SK-N-SH treated with all-trans-retinoic acid at 6 μM for 48 hours (cell line): Measurements from ENCODE around the gene PTPN6.

Experiments used
- ATAC-seq: fragments of 200-7000 bp; cut with Tn5 transposase; 3 replicates; pipeline ENCODE4 v1.9.1; 2020; ENCODE audit warnings: mild to moderate bottlenecking, moderate library complexity
- ARNTL ChIP-seq: fragments of 450-650 bp; formaldehyde crosslinking; IDR thresholded peaks from 2 replicates; pipeline ENCODE4 v1.5.0; 2020; ENCODE audit warnings: low read depth, mild to moderate bottlenecking, moderate library complexity, borderline replicate concordance
- BACH2 ChIP-seq: fragments of 250-450 bp; sonication (Bioruptor Pico); IDR thresholded peaks from 2 replicates; pipeline ENCODE4 v1.9.0; 2021; ENCODE audit warnings: mild to moderate bottlenecking, borderline replicate concordance
- CSDC2 ChIP-seq: fragments of 250-450 bp; sonication (Bioruptor Pico); IDR thresholded peaks from 2 replicates; pipeline ENCODE4 v1.5.0; 2020; ENCODE audit warnings: mild to moderate bottlenecking, moderate library complexity
- ESRRG ChIP-seq: fragments of 250-450 bp; sonication (Bioruptor Pico); IDR thresholded peaks from 2 replicates; pipeline ENCODE4 v1.6.1; 2021; ENCODE audit warnings: mild to moderate bottlenecking
- OSR1 ChIP-seq: fragments of 250-450 bp; sonication (Bioruptor Pico); IDR thresholded peaks from 2 replicates; pipeline ENCODE4 v1.8.0; 2022; ENCODE audit warnings: moderate library complexity, mild to moderate bottlenecking, inconsistent platforms
- PPARA ChIP-seq: fragments of 250-450 bp; sonication (Bioruptor Pico); IDR thresholded peaks from 2 replicates; pipeline ENCODE4 v1.5.0; 2020; ENCODE audit warnings: mild to moderate bottlenecking, borderline replicate concordance
- SNAI2 ChIP-seq: fragments of 250-450 bp; sonication (Bioruptor Pico); IDR thresholded peaks from 2 replicates; pipeline ENCODE4 v1.5.0; 2020; ENCODE audit warnings: mild to moderate bottlenecking, moderate library complexity
- ZC3H10 ChIP-seq: fragments of 250-450 bp; sonication (Bioruptor Pico); IDR thresholded peaks from 2 replicates; pipeline ENCODE4 v1.5.1; 2021; ENCODE audit warnings: mild to moderate bottlenecking, moderate library complexity
- ZFP3 ChIP-seq: fragments of 250-450 bp; sonication (Bioruptor Pico); IDR thresholded peaks from 2 replicates; pipeline ENCODE4 v1.5.0; 2020; ENCODE audit warnings: mild to moderate bottlenecking, moderate library complexity
- ZFP30 ChIP-seq: fragments of 450-650 bp; formaldehyde crosslinking; IDR thresholded peaks from 2 replicates; pipeline ENCODE4 v1.5.0; 2022; ENCODE audit warnings: mild to moderate bottlenecking, moderate library complexity
- ZNF565 ChIP-seq: fragments of 450-650 bp; formaldehyde crosslinking; conservative IDR thresholded peaks from 2 replicates; pipeline ENCODE4 v1.5.0; 2020; ENCODE audit warnings: low read depth, mild to moderate bottlenecking, moderate library complexity
- ZNF70 ChIP-seq: fragments of 450-650 bp; formaldehyde crosslinking; IDR thresholded peaks from 2 replicates; pipeline ENCODE4 v1.5.0; 2020; ENCODE audit warnings: mild to moderate bottlenecking, moderate library complexity
- TF ChIP-seq, protein P1 (sequence below): fragments of 250-450 bp; sonication (Bioruptor Pico); IDR thresholded peaks from 2 replicates; pipeline ENCODE4 v1.5.1; 2021; ENCODE audit warnings: mild to moderate bottlenecking, moderate library complexity
- TF ChIP-seq, protein P2 (sequence below): fragments of 250-450 bp; sonication (Bioruptor Pico); IDR thresholded peaks from 2 replicates; pipeline ENCODE4 v1.8.0; 2021; ENCODE audit warnings: low read depth, mild to moderate bottlenecking, moderate library complexity, borderline replicate concordance
- TF ChIP-seq, protein P3 (sequence below): fragments of 250-450 bp; sonication (Bioruptor Pico); IDR thresholded peaks from 2 replicates; pipeline ENCODE4 v1.8.0; 2020; ENCODE audit warnings: mild to moderate bottlenecking, moderate library complexity, borderline replicate concordance

The PTPN6 gene

DNA sequence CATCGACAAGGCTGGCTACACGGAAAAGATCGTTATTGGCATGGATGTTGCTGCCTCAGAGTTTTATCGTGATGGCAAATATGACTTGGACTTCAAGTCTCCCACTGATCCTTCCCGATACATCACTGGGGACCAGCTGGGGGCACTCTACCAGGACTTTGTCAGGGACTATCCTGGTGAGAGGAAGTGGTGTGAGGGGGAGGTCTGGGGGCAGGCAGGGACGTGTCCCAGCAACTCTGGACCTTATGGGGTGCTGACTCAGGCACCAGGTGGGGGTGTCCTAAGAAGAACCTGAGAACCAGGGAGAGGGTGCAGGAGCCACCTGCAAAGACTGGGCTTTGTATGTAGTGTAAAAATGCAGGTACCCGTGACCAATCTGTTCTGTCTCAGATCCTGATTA is 31.6 kb upstream of the PTPN6 start:
- TF ChIP-seq ZNF70 (no peak), BACH2 (CRISPR knock-in tag) (no peak), ZNF565 (CRISPR knock-in tag) (no peak), ESRRG (CRISPR knock-in tag) (no peak), OSR1 (no peak), CSDC2 (CRISPR knock-in tag) (no peak), ARNTL (CRISPR knock-in tag) (no peak), ZFP30 (CRISPR knock-in tag) (no peak), ZFP3 (CRISPR knock-in tag) (no peak), ZC3H10 (no peak), SNAI2 (CRISPR knock-in tag) (no peak), PPARA (CRISPR knock-in tag) (no peak)
- TF ChIP-seq, protein P1, sequence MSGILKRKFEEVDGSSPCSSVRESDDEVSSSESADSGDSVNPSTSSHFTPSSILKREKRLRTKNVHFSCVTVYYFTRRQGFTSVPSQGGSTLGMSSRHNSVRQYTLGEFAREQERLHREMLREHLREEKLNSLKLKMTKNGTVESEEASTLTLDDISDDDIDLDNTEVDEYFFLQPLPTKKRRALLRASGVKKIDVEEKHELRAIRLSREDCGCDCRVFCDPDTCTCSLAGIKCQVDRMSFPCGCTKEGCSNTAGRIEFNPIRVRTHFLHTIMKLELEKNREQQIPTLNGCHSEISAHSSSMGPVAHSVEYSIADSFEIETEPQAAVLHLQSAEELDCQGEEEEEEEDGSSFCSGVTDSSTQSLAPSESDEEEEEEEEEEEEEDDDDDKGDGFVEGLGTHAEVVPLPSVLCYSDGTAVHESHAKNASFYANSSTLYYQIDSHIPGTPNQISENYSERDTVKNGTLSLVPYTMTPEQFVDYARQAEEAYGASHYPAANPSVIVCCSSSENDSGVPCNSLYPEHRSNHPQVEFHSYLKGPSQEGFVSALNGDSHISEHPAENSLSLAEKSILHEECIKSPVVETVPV (CRISPR knock-in tag), result no peak
- TF ChIP-seq, protein P2, sequence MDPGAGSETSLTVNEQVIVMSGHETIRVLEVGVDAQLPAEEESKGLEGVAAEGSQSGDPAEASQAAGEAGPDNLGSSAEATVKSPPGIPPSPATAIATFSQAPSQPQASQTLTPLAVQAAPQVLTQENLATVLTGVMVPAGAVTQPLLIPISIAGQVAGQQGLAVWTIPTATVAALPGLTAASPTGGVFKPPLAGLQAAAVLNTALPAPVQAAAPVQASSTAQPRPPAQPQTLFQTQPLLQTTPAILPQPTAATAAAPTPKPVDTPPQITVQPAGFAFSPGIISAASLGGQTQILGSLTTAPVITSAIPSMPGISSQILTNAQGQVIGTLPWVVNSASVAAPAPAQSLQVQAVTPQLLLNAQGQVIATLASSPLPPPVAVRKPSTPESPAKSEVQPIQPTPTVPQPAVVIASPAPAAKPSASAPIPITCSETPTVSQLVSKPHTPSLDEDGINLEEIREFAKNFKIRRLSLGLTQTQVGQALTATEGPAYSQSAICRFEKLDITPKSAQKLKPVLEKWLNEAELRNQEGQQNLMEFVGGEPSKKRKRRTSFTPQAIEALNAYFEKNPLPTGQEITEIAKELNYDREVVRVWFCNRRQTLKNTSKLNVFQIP (CRISPR knock-in tag), result no peak
- TF ChIP-seq, protein P3, sequence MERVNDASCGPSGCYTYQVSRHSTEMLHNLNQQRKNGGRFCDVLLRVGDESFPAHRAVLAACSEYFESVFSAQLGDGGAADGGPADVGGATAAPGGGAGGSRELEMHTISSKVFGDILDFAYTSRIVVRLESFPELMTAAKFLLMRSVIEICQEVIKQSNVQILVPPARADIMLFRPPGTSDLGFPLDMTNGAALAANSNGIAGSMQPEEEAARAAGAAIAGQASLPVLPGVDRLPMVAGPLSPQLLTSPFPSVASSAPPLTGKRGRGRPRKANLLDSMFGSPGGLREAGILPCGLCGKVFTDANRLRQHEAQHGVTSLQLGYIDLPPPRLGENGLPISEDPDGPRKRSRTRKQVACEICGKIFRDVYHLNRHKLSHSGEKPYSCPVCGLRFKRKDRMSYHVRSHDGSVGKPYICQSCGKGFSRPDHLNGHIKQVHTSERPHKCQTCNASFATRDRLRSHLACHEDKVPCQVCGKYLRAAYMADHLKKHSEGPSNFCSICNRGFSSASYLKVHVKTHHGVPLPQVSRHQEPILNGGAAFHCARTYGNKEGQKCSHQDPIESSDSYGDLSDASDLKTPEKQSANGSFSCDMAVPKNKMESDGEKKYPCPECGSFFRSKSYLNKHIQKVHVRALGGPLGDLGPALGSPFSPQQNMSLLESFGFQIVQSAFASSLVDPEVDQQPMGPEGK (CRISPR knock-in tag), result no peak
- no peak for ATAC-seq

DNA sequence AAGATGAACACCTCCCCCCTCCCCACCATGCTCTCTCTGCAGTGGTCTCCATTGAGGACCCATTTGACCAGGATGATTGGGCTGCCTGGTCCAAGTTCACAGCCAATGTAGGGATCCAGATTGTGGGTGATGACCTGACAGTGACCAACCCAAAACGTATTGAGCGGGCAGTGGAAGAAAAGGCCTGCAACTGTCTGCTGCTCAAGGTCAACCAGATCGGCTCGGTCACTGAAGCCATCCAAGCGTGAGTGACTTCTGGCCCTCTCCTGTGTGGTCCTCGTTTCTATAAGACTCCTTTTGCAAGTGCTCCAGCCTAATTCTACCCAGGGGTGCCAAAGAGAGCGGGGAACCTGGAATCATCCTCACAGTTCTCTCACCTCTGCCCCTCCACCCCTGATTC is 29.6 kb upstream of the PTPN6 start:
- ATAC-seq, result no peak
- TF ChIP-seq, protein P1 (CRISPR knock-in tag), result no peak
- TF ChIP-seq ZC3H10 (no peak), ESRRG (CRISPR knock-in tag) (no peak)

DNA sequence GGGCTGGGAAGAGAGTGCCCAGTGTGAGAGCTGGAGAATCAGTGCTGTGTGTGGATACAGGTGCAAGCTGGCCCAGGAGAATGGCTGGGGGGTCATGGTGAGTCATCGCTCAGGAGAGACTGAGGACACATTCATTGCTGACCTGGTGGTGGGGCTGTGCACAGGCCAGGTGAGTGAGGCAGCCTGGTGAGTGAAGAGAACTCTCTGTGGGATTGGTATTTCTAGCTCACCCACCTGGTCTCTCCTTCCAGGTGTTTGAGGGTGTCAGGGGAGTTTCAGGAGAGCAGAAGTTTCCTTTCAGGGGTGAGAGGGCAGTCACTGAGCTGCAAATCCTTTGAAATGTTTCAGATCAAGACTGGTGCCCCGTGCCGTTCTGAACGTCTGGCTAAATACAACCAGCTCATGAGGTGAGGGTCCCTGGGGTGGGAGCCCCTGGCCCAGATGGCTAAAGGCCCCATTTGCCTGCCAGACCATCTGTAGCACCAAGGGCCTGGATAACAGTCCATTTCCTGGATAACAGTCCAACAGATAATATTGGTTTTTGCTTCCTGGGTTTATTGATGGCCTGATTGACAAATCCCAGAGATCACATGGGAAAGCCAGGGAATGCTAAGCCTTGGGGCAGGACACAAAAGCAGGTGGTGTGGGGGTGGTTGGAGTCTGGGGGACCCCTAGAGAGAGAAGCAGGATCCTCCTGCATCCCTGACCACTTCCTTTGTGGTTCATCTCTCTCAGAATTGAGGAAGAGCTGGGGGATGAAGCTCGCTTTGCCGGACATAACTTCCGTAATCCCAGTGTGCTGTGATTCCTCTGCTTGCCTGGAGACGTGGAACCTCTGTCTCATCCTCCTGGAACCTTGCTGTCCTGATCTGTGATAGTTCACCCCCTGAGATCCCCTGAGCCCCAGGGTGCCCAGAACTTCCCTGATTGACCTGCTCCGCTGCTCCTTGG is 28.9 kb upstream of the PTPN6 start:
- TF ChIP-seq, protein P1 (CRISPR knock-in tag), result no peak
- TF ChIP-seq, protein P3 (CRISPR knock-in tag), result no peak
- ATAC-seq, result no peak
